LNCAP (cell line): Measurements from ENCODE around the gene ESX1.

Experiments used
- CTCF ChIP-seq: fragments of 450-650 bp; IDR thresholded peaks from 2 replicates; pipeline ENCODE4 v1.5.1; 2017; ENCODE audit warnings: mild to moderate bottlenecking

The ESX1 gene

GRCh38 chrX:104254442-104255115 lies at the start of gene ESX1:
TSS of gene ESX1 (minus strand) at chrX:104254933. CDS start at chrX:104254849, 84 bp downstream.
- no peak for TF ChIP-seq CTCF

- TF ChIP-seq CTCF, result no peak
Measured at GRCh38 chrX:104295636-104296035, 40.9 kb upstream of the ESX1 start.

- no peak for TF ChIP-seq CTCF
Measured at GRCh38 chrX:104288961-104289360, 34.2 kb upstream of the ESX1 start.

DNA sequence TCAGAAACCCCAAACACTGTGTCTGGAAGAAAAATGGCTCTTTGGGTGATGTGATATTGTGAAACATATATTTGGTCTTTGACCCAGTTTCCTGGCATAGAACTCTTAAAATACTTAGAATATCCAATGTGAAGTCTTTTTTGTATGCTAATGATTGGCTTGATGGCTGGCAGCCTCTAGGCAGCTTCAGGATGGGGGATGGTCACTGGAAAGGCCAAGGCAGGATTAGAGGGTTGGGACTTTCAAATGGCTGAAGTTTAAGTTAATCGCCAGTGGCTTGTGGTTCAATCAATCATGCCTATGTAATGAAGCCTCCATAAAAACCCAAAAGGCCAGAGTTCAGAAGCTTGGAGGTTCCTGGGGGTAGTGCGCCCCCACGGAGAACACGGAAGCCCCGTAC lies 33.5 kb upstream of the ESX1 start:
- TF ChIP-seq CTCF, result no peak

GRCh38 chrX:104285201-104285600 lies 30.5 kb upstream of the ESX1 start:
- no peak for TF ChIP-seq CTCF

- no peak for TF ChIP-seq CTCF
Measured at GRCh38 chrX:104284507-104284906, 29.8 kb upstream of the ESX1 start.

DNA sequence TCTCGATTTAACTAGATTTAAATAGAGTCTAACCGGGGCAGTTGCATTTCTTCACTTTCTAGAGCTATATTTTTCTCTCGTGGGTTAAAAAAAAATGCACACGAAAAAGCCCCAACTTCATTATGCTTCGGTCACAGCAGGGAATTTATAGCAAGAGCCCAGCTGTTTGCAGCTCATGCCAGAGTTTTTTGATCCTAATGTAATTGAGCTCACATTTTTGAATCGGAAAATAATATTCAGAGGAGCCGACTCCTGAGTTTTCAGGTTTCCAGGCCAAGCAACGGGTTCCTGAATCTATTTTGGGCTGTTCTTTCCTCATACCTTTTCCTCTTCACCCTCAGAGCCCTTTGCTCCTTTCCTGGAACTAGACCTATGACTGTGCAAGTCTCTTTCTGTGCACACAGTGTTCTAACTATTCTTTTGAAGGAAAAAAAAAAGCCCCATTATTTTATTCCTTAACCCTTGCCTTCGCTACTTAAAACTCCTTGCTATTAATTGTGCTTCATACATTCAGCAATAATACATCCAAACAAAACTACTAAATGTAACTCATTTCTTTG lies 27.5 kb upstream of the ESX1 start:
- no peak for TF ChIP-seq CTCF
